WTC11 (cell line): ENCODE results near the gene MVK. TPM values are rescaled to one million over a fixed set of nuclear protein-coding genes. Genes with fewer than 3 reads are reported as not detected.

Source experiments
- ATAC-seq: fragments of 200-7000 bp; cut with Tn5 transposase; 2 replicates; pipeline ENCODE4 v1.10.0; 2021; ENCODE audit warnings: mild to moderate bottlenecking, moderate library complexity
- CTCF ChIA-PET: fragments of 300-600 bp; sonication (Branson Sonifier 250); formaldehyde crosslinking; loops from one replicate; lab custom pipeline; 2021; ENCODE audit warnings: antibody characterized with exemption; lab: Charles Lee
- POLR2A ChIA-PET: fragments of 350-600 bp; sonication (Branson Sonifier 250); formaldehyde crosslinking; loops from one replicate; lab custom pipeline; 2021; ENCODE audit warnings: antibody characterized with exemption; lab: Charles Lee
- DNase-seq: peaks from one replicate; pipeline ENCODE4 v3.0.0; 2021; ENCODE audit warnings: low spot score
- H3K27ac Mint-ChIP-seq: 2 replicates; pipeline ENCODE4 v1.8.0; 2021; ENCODE audit warnings: mixed read lengths
- H3K27me3 Mint-ChIP-seq: 2 replicates; pipeline ENCODE4 v1.8.0; 2021; ENCODE audit warnings: low read depth, mild to moderate bottlenecking, moderate library complexity, mixed read lengths
- H3K36me3 Mint-ChIP-seq: 2 replicates; pipeline ENCODE4 v1.8.0; 2021; ENCODE audit warnings: mixed read lengths
- H3K4me1 Mint-ChIP-seq: 2 replicates; pipeline ENCODE4 v1.8.0; 2022; ENCODE audit warnings: mixed read lengths
- H3K4me3 Mint-ChIP-seq: 2 replicates; pipeline ENCODE4 v1.8.0; 2021; ENCODE audit warnings: mild to moderate bottlenecking, moderate library complexity, mixed read lengths
- H3K9me3 Mint-ChIP-seq: 2 replicates; pipeline ENCODE4 v1.8.0; 2021; ENCODE audit warnings: mixed read lengths
- EMX1 ChIP-seq: fragments of 250-450 bp; sonication (Bioruptor Pico); IDR thresholded peaks from 2 replicates; pipeline ENCODE4 v1.8.0; 2021; ENCODE audit warnings: mild to moderate bottlenecking
- GTF2I ChIP-seq: fragments of 250-450 bp; sonication (Bioruptor Pico); conservative IDR thresholded peaks from 2 replicates; pipeline ENCODE4 v1.4.0; 2021; ENCODE audit warnings: mild to moderate bottlenecking
- IRF1 ChIP-seq: sonication (generic); formaldehyde crosslinking; IDR thresholded peaks from 2 replicates; pipeline ENCODE4 v1.8.0; 2023; ENCODE audit warnings: missing genetic modification reagents
- MYBL2 ChIP-seq: sonication (generic); formaldehyde crosslinking; IDR thresholded peaks from 2 replicates; pipeline ENCODE4 v1.8.1; 2023; ENCODE audit warnings: mild to moderate bottlenecking, moderate library complexity, missing genetic modification reagents
- NFATC4 ChIP-seq: fragments of 250-450 bp; sonication (Bioruptor Pico); IDR thresholded peaks from 2 replicates; pipeline ENCODE4 v1.9.0; 2021; ENCODE audit warnings: mild to moderate bottlenecking
- PREB ChIP-seq: sonication (generic); formaldehyde crosslinking; IDR thresholded peaks from 2 replicates; pipeline ENCODE4 v1.8.1; 2022; ENCODE audit warnings: mild to moderate bottlenecking, missing genetic modification reagents, moderate library complexity, borderline replicate concordance
- RELA ChIP-seq: sonication (generic); formaldehyde crosslinking; IDR thresholded peaks from 2 replicates; pipeline ENCODE4 v1.8.1; 2022; ENCODE audit warnings: missing genetic modification reagents, mild to moderate bottlenecking, borderline replicate concordance
- RORB ChIP-seq: fragments of 250-450 bp; sonication (Bioruptor Pico); IDR thresholded peaks from 2 replicates; pipeline ENCODE4 v1.9.0; 2021; ENCODE audit warnings: mild to moderate bottlenecking
- SMAD3 ChIP-seq: sonication (generic); formaldehyde crosslinking; IDR thresholded peaks from 2 replicates; pipeline ENCODE4 v1.8.0; 2022; ENCODE audit warnings: missing genetic modification reagents, mild to moderate bottlenecking, borderline replicate concordance
- TCF7 ChIP-seq: sonication (generic); formaldehyde crosslinking; IDR thresholded peaks from 2 replicates; pipeline ENCODE4 v1.8.0; 2022; ENCODE audit warnings: mild to moderate bottlenecking, low read depth, missing genetic modification reagents, moderate library complexity
- TP53 ChIP-seq: sonication (generic); formaldehyde crosslinking; IDR thresholded peaks from 2 replicates; pipeline ENCODE4 v1.8.1; 2023; ENCODE audit warnings: mild to moderate bottlenecking, missing genetic modification reagents
- ZNF219 ChIP-seq: sonication (generic); formaldehyde crosslinking; IDR thresholded peaks from 2 replicates; pipeline ENCODE4 v1.8.0; 2023; ENCODE audit warnings: missing genetic modification reagents, mild to moderate bottlenecking, borderline replicate concordance
- ZNF671 ChIP-seq: fragments of 250-450 bp; sonication (Bioruptor Pico); IDR thresholded peaks from 2 replicates; pipeline ENCODE4 v1.8.0; 2021; ENCODE audit warnings: mild to moderate bottlenecking
- total RNA-seq: library from RNA; stranded (reverse); gene quantifications from 3 replicates; pipeline ENCODE4 v1.2.3, GENCODE V29; 2021
- TF ChIP-seq, protein P1 (sequence below): fragments of 250-450 bp; sonication (Bioruptor Pico); conservative IDR thresholded peaks from 2 replicates; pipeline ENCODE4 v1.9.0; 2021; ENCODE audit warnings: mild to moderate bottlenecking
- TF ChIP-seq, protein P2 (sequence below): fragments of 250-450 bp; sonication (Bioruptor Pico); IDR thresholded peaks from 2 replicates; pipeline ENCODE4 v2.1.2; 2022; ENCODE audit warnings: mild to moderate bottlenecking, moderate library complexity
- TF ChIP-seq, protein P3 (sequence below): sonication (generic); formaldehyde crosslinking; IDR thresholded peaks from 2 replicates; pipeline ENCODE4 v1.8.1; 2022; ENCODE audit warnings: low read depth, mild to moderate bottlenecking, moderate library complexity, missing genetic modification reagents, borderline replicate concordance
- TF ChIP-seq, protein P4 (sequence below): sonication (generic); formaldehyde crosslinking; IDR thresholded peaks from 2 replicates; pipeline ENCODE4 v1.8.0; 2022; ENCODE audit warnings: missing genetic modification reagents

Gene MVK
- total RNA-seq, 1 experiment from 2014 or later: 13.2 TPM

DNA sequence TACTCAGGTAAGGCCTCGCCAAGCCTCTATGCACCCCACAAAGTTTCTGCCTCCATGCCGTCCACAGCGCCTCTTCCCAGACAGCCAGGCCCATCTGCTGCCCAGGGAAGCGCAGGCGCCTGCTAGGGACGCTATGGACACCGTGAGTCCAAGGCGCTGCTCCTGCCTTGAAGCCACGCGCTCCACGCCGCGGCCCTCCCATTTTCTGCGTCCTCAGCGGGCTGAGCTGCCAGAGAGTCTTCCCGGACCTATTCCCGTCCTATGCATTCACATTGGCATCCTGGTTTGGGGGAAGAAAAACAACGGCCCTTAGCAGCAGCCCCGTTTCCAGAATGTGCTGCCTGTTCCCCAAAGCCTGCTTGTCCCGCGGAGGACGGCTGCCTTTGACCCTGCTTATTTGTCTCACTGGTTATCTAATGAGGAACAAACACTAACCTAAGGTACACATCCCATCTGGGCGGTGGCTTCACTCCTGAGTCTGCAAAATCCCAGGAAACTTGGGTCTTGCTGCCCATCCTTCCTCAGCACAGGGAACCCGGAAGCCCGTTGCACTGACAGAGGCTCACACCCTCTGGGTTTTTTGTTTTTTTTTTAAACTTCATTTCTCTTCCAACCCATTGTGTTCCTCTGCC is 38.2 kb upstream of the MVK start:
- ChIA-PET POLR2A (no interaction called here), CTCF (interaction anchor here (1.0 to 1.6 kb wide), 2 partner anchors 107 to 239 kb away, joined by 3 to 4 read pairs; no protein-coding TSS in a partner anchor)
- Mint-ChIP-seq H3K27ac (no peak overlapping the region), H3K27me3 (no peaks in the 10 kb centered on the region), H3K9me3 (no peaks in the 10 kb centered on the region), H3K4me3 (no peak overlapping the region), H3K4me1 (no peaks in the 10 kb centered on the region), H3K36me3 (peaks cover 9% of the 10 kb centered on the region)
- TF ChIP-seq, protein P1, sequence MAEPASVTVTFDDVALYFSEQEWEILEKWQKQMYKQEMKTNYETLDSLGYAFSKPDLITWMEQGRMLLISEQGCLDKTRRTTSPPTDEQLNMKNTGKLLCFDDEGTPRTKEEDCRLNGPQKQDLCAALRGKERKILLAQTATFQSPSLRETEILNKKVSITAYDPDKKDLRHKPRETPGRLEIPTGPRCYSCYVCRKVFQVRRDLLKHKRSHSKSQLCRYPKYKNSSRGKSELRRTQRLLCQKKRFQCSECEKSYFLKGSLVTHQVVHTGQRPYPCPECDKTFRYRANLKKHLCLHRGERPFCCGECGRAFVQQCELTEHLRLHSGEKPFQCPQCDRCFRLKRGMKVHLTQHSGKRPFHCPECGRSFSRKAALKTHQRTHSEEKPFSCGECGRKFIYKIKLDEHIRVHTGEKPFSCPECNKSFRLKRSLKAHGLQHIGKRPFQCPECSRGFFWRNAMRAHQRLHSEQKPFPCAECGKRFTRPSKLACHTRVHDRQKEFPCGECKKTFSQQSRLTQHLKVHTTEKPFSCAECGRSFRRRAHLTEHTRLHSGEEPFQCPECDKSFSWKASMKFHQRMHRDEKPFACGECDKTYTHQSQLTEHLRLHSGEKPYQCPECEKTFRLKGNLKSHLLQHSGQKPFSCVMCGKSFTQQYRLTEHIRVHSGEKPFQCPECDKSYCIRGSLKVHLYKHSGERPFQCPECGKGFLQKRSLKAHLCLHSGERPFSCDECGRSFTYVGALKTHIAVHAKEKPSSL (CRISPR knock-in tag): no peak
- TF ChIP-seq EMX1 (CRISPR knock-in tag) (no peak), RELA (CRISPR knock-in tag) (no peak)
- ATAC-seq (no peak), DNase-seq (no peak)

GRCh38 chr12:109535863-109536250 is 37.7 kb upstream of the MVK start:
- no peak overlapping the region for H3K27ac Mint-ChIP-seq
- H3K4me1 Mint-ChIP-seq: no peaks in the 10 kb centered on the region
- ChIA-PET POLR2A (no interaction called here), CTCF (interaction anchor here (1.0 to 1.6 kb wide), 2 partner anchors 108 to 238 kb away, joined by 3 to 4 read pairs; no protein-coding TSS in a partner anchor)
- TF ChIP-seq, protein P2, sequence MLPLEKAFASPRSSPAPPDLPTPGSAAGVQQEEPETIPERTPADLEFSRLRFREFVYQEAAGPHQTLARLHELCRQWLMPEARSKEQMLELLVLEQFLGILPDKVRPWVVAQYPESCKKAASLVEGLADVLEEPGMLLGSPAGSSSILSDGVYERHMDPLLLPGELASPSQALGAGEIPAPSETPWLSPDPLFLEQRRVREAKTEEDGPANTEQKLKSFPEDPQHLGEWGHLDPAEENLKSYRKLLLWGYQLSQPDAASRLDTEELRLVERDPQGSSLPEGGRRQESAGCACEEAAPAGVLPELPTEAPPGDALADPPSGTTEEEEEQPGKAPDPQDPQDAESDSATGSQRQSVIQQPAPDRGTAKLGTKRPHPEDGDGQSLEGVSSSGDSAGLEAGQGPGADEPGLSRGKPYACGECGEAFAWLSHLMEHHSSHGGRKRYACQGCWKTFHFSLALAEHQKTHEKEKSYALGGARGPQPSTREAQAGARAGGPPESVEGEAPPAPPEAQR: no peak
- TF ChIP-seq ZNF219 (CRISPR knock-in tag) (no peak), TCF7 (CRISPR knock-in tag) (no peak), GTF2I (no peak), MYBL2 (no peak), TP53 (CRISPR knock-in tag) (no peak), ZNF671 (CRISPR knock-in tag) (no peak), PREB (CRISPR knock-in tag) (no peak), RORB (no peak), NFATC4 (CRISPR knock-in tag) (no peak), IRF1 (CRISPR knock-in tag) (no peak), SMAD3 (CRISPR knock-in tag) (no peak)
- TF ChIP-seq, protein P3, sequence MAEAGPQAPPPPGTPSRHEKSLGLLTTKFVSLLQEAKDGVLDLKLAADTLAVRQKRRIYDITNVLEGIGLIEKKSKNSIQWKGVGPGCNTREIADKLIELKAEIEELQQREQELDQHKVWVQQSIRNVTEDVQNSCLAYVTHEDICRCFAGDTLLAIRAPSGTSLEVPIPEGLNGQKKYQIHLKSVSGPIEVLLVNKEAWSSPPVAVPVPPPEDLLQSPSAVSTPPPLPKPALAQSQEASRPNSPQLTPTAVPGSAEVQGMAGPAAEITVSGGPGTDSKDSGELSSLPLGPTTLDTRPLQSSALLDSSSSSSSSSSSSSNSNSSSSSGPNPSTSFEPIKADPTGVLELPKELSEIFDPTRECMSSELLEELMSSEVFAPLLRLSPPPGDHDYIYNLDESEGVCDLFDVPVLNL (CRISPR knock-in tag): no peak
- TF ChIP-seq, protein P4, sequence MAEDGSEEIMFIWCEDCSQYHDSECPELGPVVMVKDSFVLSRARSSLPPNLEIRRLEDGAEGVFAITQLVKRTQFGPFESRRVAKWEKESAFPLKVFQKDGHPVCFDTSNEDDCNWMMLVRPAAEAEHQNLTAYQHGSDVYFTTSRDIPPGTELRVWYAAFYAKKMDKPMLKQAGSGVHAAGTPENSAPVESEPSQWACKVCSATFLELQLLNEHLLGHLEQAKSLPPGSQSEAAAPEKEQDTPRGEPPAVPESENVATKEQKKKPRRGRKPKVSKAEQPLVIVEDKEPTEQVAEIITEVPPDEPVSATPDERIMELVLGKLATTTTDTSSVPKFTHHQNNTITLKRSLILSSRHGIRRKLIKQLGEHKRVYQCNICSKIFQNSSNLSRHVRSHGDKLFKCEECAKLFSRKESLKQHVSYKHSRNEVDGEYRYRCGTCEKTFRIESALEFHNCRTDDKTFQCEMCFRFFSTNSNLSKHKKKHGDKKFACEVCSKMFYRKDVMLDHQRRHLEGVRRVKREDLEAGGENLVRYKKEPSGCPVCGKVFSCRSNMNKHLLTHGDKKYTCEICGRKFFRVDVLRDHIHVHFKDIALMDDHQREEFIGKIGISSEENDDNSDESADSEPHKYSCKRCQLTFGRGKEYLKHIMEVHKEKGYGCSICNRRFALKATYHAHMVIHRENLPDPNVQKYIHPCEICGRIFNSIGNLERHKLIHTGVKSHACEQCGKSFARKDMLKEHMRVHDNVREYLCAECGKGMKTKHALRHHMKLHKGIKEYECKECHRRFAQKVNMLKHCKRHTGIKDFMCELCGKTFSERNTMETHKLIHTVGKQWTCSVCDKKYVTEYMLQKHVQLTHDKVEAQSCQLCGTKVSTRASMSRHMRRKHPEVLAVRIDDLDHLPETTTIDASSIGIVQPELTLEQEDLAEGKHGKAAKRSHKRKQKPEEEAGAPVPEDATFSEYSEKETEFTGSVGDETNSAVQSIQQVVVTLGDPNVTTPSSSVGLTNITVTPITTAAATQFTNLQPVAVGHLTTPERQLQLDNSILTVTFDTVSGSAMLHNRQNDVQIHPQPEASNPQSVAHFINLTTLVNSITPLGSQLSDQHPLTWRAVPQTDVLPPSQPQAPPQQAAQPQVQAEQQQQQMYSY (CRISPR knock-in tag): no peak
- no peak overlapping the region for H3K4me3 Mint-ChIP-seq
- DNase-seq (no peak), ATAC-seq (no peak)
- H3K27me3 Mint-ChIP-seq: no peaks in the 10 kb centered on the region
- no peaks in the 10 kb centered on the region for H3K9me3 Mint-ChIP-seq
- H3K36me3 Mint-ChIP-seq: peaks cover 7% of the 10 kb centered on the region; the same call in 1 of the 2 replicates
